ENCODE measurements around the gene HDAC4.

HDAC4 gene

GRCh38 chr2:239009589-239009961 lies 391.2 kb downstream of the HDAC4 start:
- TF ChIP-seq SPI1 (IDR thresholded peaks at IDR 0.05; ENCODE audit: borderline replicate concordance, low read depth) (no peak), POLR2AphosphoS5 (IDR thresholded peaks at IDR 0.05; ENCODE audit: low read depth) (no peak), GABPA (IDR thresholded peaks at IDR 0.05; ENCODE audit: low read depth) (no peak), REST (IDR thresholded peaks at IDR 0.05; ENCODE audit: insufficient replicate concordance, low read depth) (no peak), CTCF (IDR thresholded peaks at IDR 0.05; ENCODE audit: insufficient read depth, low read length) (no peak)
- Histone ChIP-seq H3K27ac (replicated peaks) (no peak overlapping the region), H3K4me3 (replicated peaks; ENCODE audit: insufficient read depth, low read length) (no peak overlapping the region), H3K27me3 (ENCODE audit: insufficient read depth, poor library complexity, severe bottlenecking) (peaks cover 5% of the 10 kb centered on the region)
- no peak for DNase-seq (ENCODE audit: low read depth in 1 of 2, low spot score in 1 of 2)

GRCh38 chr2:239008677-239009588 lies 391.9 kb downstream of the HDAC4 start:
- TF ChIP-seq REST (IDR thresholded peaks at IDR 0.05; ENCODE audit: insufficient replicate concordance, low read depth) (no peak), SPI1 (IDR thresholded peaks at IDR 0.05; ENCODE audit: borderline replicate concordance, low read depth) (no peak), POLR2AphosphoS5 (IDR thresholded peaks at IDR 0.05; ENCODE audit: low read depth) (no peak), CTCF (IDR thresholded peaks at IDR 0.05; ENCODE audit: insufficient read depth, low read length) (no peak), GABPA (IDR thresholded peaks at IDR 0.05; ENCODE audit: low read depth) (no peak)
- no peak overlapping the region for H3K4me3 ChIP-seq (replicated peaks; ENCODE audit: insufficient read depth, low read length)
- peaks cover 5% of the 10 kb centered on the region for H3K27me3 ChIP-seq (ENCODE audit: insufficient read depth, poor library complexity, severe bottlenecking)
- DNase-seq (ENCODE audit: low read depth in 1 of 2, low spot score in 1 of 2), result no peak
- no peak overlapping the region for H3K27ac ChIP-seq (replicated peaks)

GRCh38 chr2:239008004-239008403 lies 392.8 kb downstream of the HDAC4 start:
- no peak overlapping the region for H3K27ac ChIP-seq (replicated peaks)
- H3K27me3 ChIP-seq (ENCODE audit: insufficient read depth, poor library complexity, severe bottlenecking), result peaks cover 5% of the 10 kb centered on the region
- DNase-seq (ENCODE audit: low read depth in 1 of 2, low spot score in 1 of 2), result no peak
- H3K4me3 ChIP-seq (replicated peaks; ENCODE audit: insufficient read depth, low read length), result no peak overlapping the region
- TF ChIP-seq CTCF (IDR thresholded peaks at IDR 0.05; ENCODE audit: insufficient read depth, low read length) (no peak), GABPA (IDR thresholded peaks at IDR 0.05; ENCODE audit: low read depth) (no peak)

Measured in HL-60 (cell line).